Stimulated activated naive B cell treated with anti-CD40 and anti-IgM and Interleukin-4, amounts not matched to agents 10 μg/mL and 1 μg/mL and 100 μg/mL, for 72 hours (primary cell): ENCODE measurements around the gene HBP1.
"Not testable (repeated sequence)": the region's sequence is repeated elsewhere in the genome, so short reads cannot be mapped to it uniquely, and the experiment has no call there.

Source experiments
- ATAC-seq, 2 donors: fragments of 150-1000 bp; cut with Tn5 transposase; replicated peaks; 2 replicates each; pipeline ENCODE4 v1.10.0; 2021; ENCODE audit warnings: moderate library complexity in 1 of 2
- DNase-seq: peaks from one replicate; pipeline ENCODE4 v3.0.0; 2021
- H3K27ac Mint-ChIP-seq: one replicate; pipeline ENCODE4 v1.8.0; 2022; ENCODE audit warnings: mild to moderate bottlenecking, mixed read lengths
- H3K27me3 Mint-ChIP-seq, 2 donors: one replicate each; pipeline ENCODE4 v1.8.0; 2022; ENCODE audit warnings: mixed read lengths in 2 of 2
- H3K36me3 Mint-ChIP-seq, 2 donors: one replicate each; pipeline ENCODE4 v1.8.0; 2022; ENCODE audit warnings: mixed read lengths in 2 of 2, mild to moderate bottlenecking in 1 of 2
- H3K4me1 Mint-ChIP-seq, 2 donors: one replicate each; pipeline ENCODE4 v1.8.0; 2022; ENCODE audit warnings: mixed read lengths in 2 of 2, mild to moderate bottlenecking in 1 of 2
- H3K4me3 Mint-ChIP-seq, 2 donors: one replicate each; pipeline ENCODE4 v1.8.0; 2022; ENCODE audit warnings: mild to moderate bottlenecking in 2 of 2, mixed read lengths in 2 of 2, moderate library complexity in 1 of 2
- H3K9me3 Mint-ChIP-seq, 2 donors: one replicate each; pipeline ENCODE4 v1.8.0; 2022; ENCODE audit warnings: mixed read lengths in 2 of 2, mild to moderate bottlenecking in 1 of 2

HBP1 gene

GRCh38 chr7:107210400-107210799, 41.6 kb downstream of the HBP1 start:
- Mint-ChIP-seq H3K4me3 (no peak overlapping the region), H3K36me3 (peaks cover 27 to 61% of the 10 kb centered on the region in 2 donors), H3K9me3 (peaks cover 2 to 10% of the 10 kb centered on the region in 2 donors), H3K4me1 (peaks cover 13 to 25% of the 10 kb centered on the region in 2 donors), H3K27me3 (no peaks in the 10 kb centered on the region), H3K27ac (no peak overlapping the region)
- DNase-seq (no peak), ATAC-seq (no peak)

- Mint-ChIP-seq H3K27ac (no peak overlapping the region), H3K27me3 (no peaks in the 10 kb centered on the region), H3K9me3 (peaks cover 6 to 10% of the 10 kb centered on the region in 2 donors), H3K4me3 (no peak overlapping the region), H3K36me3 (peaks cover 37 to 55% of the 10 kb centered on the region in 2 donors), H3K4me1 (peaks cover 13 to 25% of the 10 kb centered on the region in 2 donors)
- ATAC-seq, result peak; percentile 46 to 77
- no peak for DNase-seq
Measured at GRCh38 chr7:107212725-107213124, 43.9 kb downstream of the HBP1 start.

GRCh38 chr7:107213193-107213788, 44.5 kb downstream of the HBP1 start:
- DNase-seq, result no peak
- peaks cover 7 to 10% of the 10 kb centered on the region in 2 donors for H3K9me3 Mint-ChIP-seq
- no peak overlapping the region for H3K4me3 Mint-ChIP-seq
- peaks cover 13 to 20% of the 10 kb centered on the region in 2 donors for H3K4me1 Mint-ChIP-seq
- no peak overlapping the region for H3K27ac Mint-ChIP-seq
- no peaks in the 10 kb centered on the region for H3K27me3 Mint-ChIP-seq
- H3K36me3 Mint-ChIP-seq, result peaks cover 40 to 56% of the 10 kb centered on the region in 2 donors
- ATAC-seq, result no peak

GRCh38 chr7:107213945-107214344, 45.1 kb downstream of the HBP1 start:
- Mint-ChIP-seq H3K9me3 (peaks cover 8 to 10% of the 10 kb centered on the region in 2 donors), H3K4me3 (no peak overlapping the region), H3K36me3 (peaks cover 42 to 55% of the 10 kb centered on the region in 2 donors), H3K27ac (no peak overlapping the region), H3K27me3 (no peaks in the 10 kb centered on the region), H3K4me1 (peaks cover 13 to 21% of the 10 kb centered on the region in 2 donors)
- DNase-seq (no peak), ATAC-seq (no peak)

- DNase-seq (no peak), ATAC-seq (no peak)
- H3K9me3 Mint-ChIP-seq, result peaks cover 4 to 8% of the 10 kb centered on the region in 2 donors
- peaks cover 29 to 36% of the 10 kb centered on the region in 2 donors for H3K36me3 Mint-ChIP-seq
- H3K4me1 Mint-ChIP-seq, result peaks cover 0 to 5% of the 10 kb centered on the region in 2 donors
- H3K4me3 Mint-ChIP-seq, result no peak overlapping the region
- no peak overlapping the region for H3K27ac Mint-ChIP-seq
- no peaks in the 10 kb centered on the region for H3K27me3 Mint-ChIP-seq
Measured at GRCh38 chr7:107219563-107220244, 50.9 kb downstream of the HBP1 start.

GRCh38 chr7:107220356-107220755, 51.6 kb downstream of the HBP1 start:
- H3K4me1 Mint-ChIP-seq, result peaks cover 0 to 5% of the 10 kb centered on the region in 2 donors
- H3K4me3 Mint-ChIP-seq, result no peak overlapping the region
- H3K9me3 Mint-ChIP-seq, result peaks cover 0 to 6% of the 10 kb centered on the region in 2 donors
- peaks cover 25 to 31% of the 10 kb centered on the region in 2 donors for H3K36me3 Mint-ChIP-seq
- no peak for DNase-seq
- no peak for ATAC-seq
- no peak overlapping the region for H3K27ac Mint-ChIP-seq
- no peaks in the 10 kb centered on the region for H3K27me3 Mint-ChIP-seq

- ATAC-seq, H3K4me3 Mint-ChIP-seq, H3K9me3 Mint-ChIP-seq, DNase-seq, H3K4me1 Mint-ChIP-seq, H3K27ac Mint-ChIP-seq, H3K27me3 Mint-ChIP-seq: not testable (repeated sequence)
- peaks cover 22 to 29% of the 10 kb centered on the region in 2 donors for H3K36me3 Mint-ChIP-seq
Measured at GRCh38 chr7:107220806-107221205, 52.0 kb downstream of the HBP1 start.

- ATAC-seq, result no peak
- no peak for DNase-seq
- Mint-ChIP-seq H3K9me3 (no peaks in the 10 kb centered on the region), H3K27me3 (no peaks in the 10 kb centered on the region), H3K4me3 (no peak overlapping the region), H3K27ac (no peak overlapping the region), H3K4me1 (no peaks in the 10 kb centered on the region), H3K36me3 (peaks cover 13 to 28% of the 10 kb centered on the region in 2 donors)
Measured at GRCh38 chr7:107224374-107225223, 55.8 kb downstream of the HBP1 start.

- Mint-ChIP-seq H3K27me3 (no peaks in the 10 kb centered on the region), H3K9me3 (no peaks in the 10 kb centered on the region), H3K27ac (no peak overlapping the region), H3K4me3 (no peak overlapping the region), H3K4me1 (no peaks in the 10 kb centered on the region), H3K36me3 (peaks cover 10 to 24% of the 10 kb centered on the region in 2 donors)
- ATAC-seq (no peak), DNase-seq (no peak)
Measured at GRCh38 chr7:107228291-107228690, 59.5 kb downstream of the HBP1 start.

GRCh38 chr7:107230334-107230733, 61.5 kb downstream of the HBP1 start:
- ATAC-seq, result no peak
- DNase-seq, result no peak
- H3K27me3 Mint-ChIP-seq, result no peaks in the 10 kb centered on the region
- no peaks in the 10 kb centered on the region for H3K4me1 Mint-ChIP-seq
- H3K9me3 Mint-ChIP-seq, result no peaks in the 10 kb centered on the region
- no peak overlapping the region for H3K4me3 Mint-ChIP-seq
- H3K27ac Mint-ChIP-seq, result no peak overlapping the region
- H3K36me3 Mint-ChIP-seq, result peaks cover 8 to 24% of the 10 kb centered on the region in 2 donors

GRCh38 chr7:107232568-107233090, 63.8 kb downstream of the HBP1 start:
- no peaks in the 10 kb centered on the region for H3K27me3 Mint-ChIP-seq
- no peaks in the 10 kb centered on the region for H3K4me1 Mint-ChIP-seq
- DNase-seq, result no peak
- no peak for ATAC-seq
- peaks cover 8 to 36% of the 10 kb centered on the region in 2 donors for H3K36me3 Mint-ChIP-seq
- no peaks in the 10 kb centered on the region for H3K9me3 Mint-ChIP-seq
- no peak overlapping the region for H3K4me3 Mint-ChIP-seq
- no peak overlapping the region for H3K27ac Mint-ChIP-seq

- DNase-seq (no peak), ATAC-seq (peak; percentile 36 to 44)
- no peak overlapping the region for H3K4me3 Mint-ChIP-seq
- H3K4me1 Mint-ChIP-seq, result no peaks in the 10 kb centered on the region
- H3K27ac Mint-ChIP-seq, result no peak overlapping the region
- peaks cover 11 to 33% of the 10 kb centered on the region in 2 donors for H3K36me3 Mint-ChIP-seq
- H3K9me3 Mint-ChIP-seq, result no peaks in the 10 kb centered on the region
- H3K27me3 Mint-ChIP-seq, result no peaks in the 10 kb centered on the region
Measured at GRCh38 chr7:107233174-107233573, 64.4 kb downstream of the HBP1 start.

GRCh38 chr7:107233981-107234380, 65.2 kb downstream of the HBP1 start:
- Mint-ChIP-seq H3K27me3 (no peaks in the 10 kb centered on the region), H3K4me1 (no peaks in the 10 kb centered on the region), H3K4me3 (no peak overlapping the region), H3K27ac (no peak overlapping the region), H3K36me3 (peaks cover 12 to 37% of the 10 kb centered on the region in 2 donors), H3K9me3 (no peaks in the 10 kb centered on the region)
- ATAC-seq (no peak), DNase-seq (no peak)

- ATAC-seq (no peak), DNase-seq (no peak)
- no peaks in the 10 kb centered on the region for H3K27me3 Mint-ChIP-seq
- H3K4me1 Mint-ChIP-seq, result no peaks in the 10 kb centered on the region
- no peaks in the 10 kb centered on the region for H3K9me3 Mint-ChIP-seq
- peaks cover 9 to 36% of the 10 kb centered on the region in 2 donors for H3K36me3 Mint-ChIP-seq
- no peak overlapping the region for H3K4me3 Mint-ChIP-seq
- H3K27ac Mint-ChIP-seq, result no peak overlapping the region
Measured at GRCh38 chr7:107234436-107234835, 65.6 kb downstream of the HBP1 start.
